Calu3 (cell line): ENCODE data around the gene SLC44A1. TPM values are rescaled to one million over a fixed set of nuclear protein-coding genes. Genes with fewer than 3 reads are reported as not detected.

Source experiments
- BruUV-seq: library from RNA; stranded (reverse); fragments of 400-500 nt; replicated peaks from 2 replicates; lab custom pipeline; 2021; lab: Mats Ljungman, UMichigan
- CTCF ChIA-PET: fragments of 300-600 bp; sonication (Branson Sonifier 250); formaldehyde crosslinking; loops from one replicate; lab custom pipeline; 2022; ENCODE audit warnings: antibody characterized with exemption; lab: Charles Lee
- DNase-seq: peaks from one replicate; pipeline ENCODE4 v3.0.0; 2022
- H3K27ac Mint-ChIP-seq: one replicate; pipeline ENCODE4 v1.8.0; 2022; ENCODE audit warnings: mixed read lengths; ENCODE audit not compliant: unreplicated experiment
- H3K27me3 Mint-ChIP-seq: one replicate; pipeline ENCODE4 v1.8.0; 2022; ENCODE audit warnings: mixed read lengths; ENCODE audit not compliant: unreplicated experiment
- H3K36me3 Mint-ChIP-seq: one replicate; pipeline ENCODE4 v1.8.0; 2022; ENCODE audit warnings: mild to moderate bottlenecking, moderate library complexity, mixed read lengths; ENCODE audit not compliant: insufficient read depth, unreplicated experiment
- H3K4me1 Mint-ChIP-seq: one replicate; pipeline ENCODE4 v1.8.0; 2022; ENCODE audit warnings: mild to moderate bottlenecking, low read depth, mixed read lengths; ENCODE audit not compliant: unreplicated experiment
- H3K4me3 Mint-ChIP-seq: one replicate; pipeline ENCODE4 v1.8.0; 2022; ENCODE audit warnings: mild to moderate bottlenecking, low read depth, moderate library complexity, mixed read lengths; ENCODE audit not compliant: unreplicated experiment
- H3K9me3 Mint-ChIP-seq: one replicate; pipeline ENCODE4 v1.8.0; 2022; ENCODE audit warnings: low read depth, mixed read lengths; ENCODE audit not compliant: unreplicated experiment
- CTCF ChIP-seq: fragments of 200-600 bp; IDR thresholded peaks from one replicate; pipeline ENCODE4 v1.8.0; 2022; ENCODE audit warnings: antibody characterized with exemption; ENCODE audit not compliant: unreplicated experiment
- intact Hi-C: fragments of 100-400 bp; cut with micrococcal nuclease; formaldehyde crosslinking; loops from one replicate; pipeline ENCODE4 v1.10.0; 2022; ENCODE audit not compliant: unreplicated experiment
- total RNA-seq: library from RNA; stranded (reverse); gene quantifications from 2 replicates; pipeline ENCODE4 v1.2.3, GENCODE V29; 2022

Gene SLC44A1
- total RNA-seq, 1 experiment from 2014 or later: 41.2 TPM

GRCh38 chr9:105291422-105291859 is 47.0 kb downstream of the SLC44A1 start:
- no TSS peak for BruUV-seq
- H3K9me3 Mint-ChIP-seq: no peaks in the 10 kb centered on the region
- H3K4me1 Mint-ChIP-seq: peaks cover 30% of the 10 kb centered on the region
- DNase-seq: no peak
- H3K27me3 Mint-ChIP-seq: no peaks in the 10 kb centered on the region
- peak overlapping the region; percentile 68 for H3K27ac Mint-ChIP-seq
- CTCF ChIA-PET: interaction anchor here (1.4 kb wide), 1 partner anchor 12 kb away, joined by 3 read pairs; no protein-coding TSS in a partner anchor
- no peak for TF ChIP-seq CTCF
- no peak overlapping the region for H3K4me3 Mint-ChIP-seq
- H3K36me3 Mint-ChIP-seq: no peaks in the 10 kb centered on the region
- intact Hi-C loops: loop anchor here (2.0 kb wide), 1 partner anchor 45 kb away; no protein-coding TSS in a partner anchor

GRCh38 chr9:105291938-105292337 is 47.5 kb downstream of the SLC44A1 start:
- CTCF ChIA-PET: no interaction called here
- Mint-ChIP-seq H3K27ac (no peak overlapping the region), H3K36me3 (no peaks in the 10 kb centered on the region), H3K4me1 (peaks cover 35% of the 10 kb centered on the region), H3K27me3 (no peaks in the 10 kb centered on the region), H3K9me3 (no peaks in the 10 kb centered on the region), H3K4me3 (no peak overlapping the region)
- BruUV-seq: no TSS peak
- DNase-seq: no peak
- TF ChIP-seq CTCF: no peak
- intact Hi-C loops: loop anchor here (2.0 kb wide), 1 partner anchor 45 kb away; no protein-coding TSS in a partner anchor

GRCh38 chr9:105293408-105293807 is 49.0 kb downstream of the SLC44A1 start:
- Mint-ChIP-seq H3K9me3 (no peaks in the 10 kb centered on the region), H3K27ac (no peak overlapping the region), H3K4me1 (peaks cover 37% of the 10 kb centered on the region), H3K4me3 (no peak overlapping the region), H3K36me3 (no peaks in the 10 kb centered on the region), H3K27me3 (no peaks in the 10 kb centered on the region)
- BruUV-seq: no TSS peak
- intact Hi-C loops: no loop called here
- CTCF ChIA-PET: no interaction called here
- no peak for TF ChIP-seq CTCF
- no peak for DNase-seq

- Mint-ChIP-seq H3K36me3 (peaks cover 7% of the 10 kb centered on the region), H3K4me1 (peaks cover 54% of the 10 kb centered on the region), H3K27me3 (no peaks in the 10 kb centered on the region), H3K27ac (peak overlapping the region; percentile 45), H3K9me3 (no peaks in the 10 kb centered on the region), H3K4me3 (no peak overlapping the region)
- BruUV-seq: no TSS peak
- no peak for TF ChIP-seq CTCF
- CTCF ChIA-PET: no interaction called here
- intact Hi-C loops: loop anchor here (5.0 kb wide), 1 partner anchor 33 kb away; no protein-coding TSS in a partner anchor
- DNase-seq: no peak
Observed at GRCh38 chr9:105295201-105295550, 50.7 kb downstream of the SLC44A1 start.
